NCI-H1694 treated with DMSO at 0.1 percent for 48 hours (cell line): ENCODE data around the gene SLC19A1.

Source experiments
- DNase-seq: peaks from one replicate; lab custom pipeline; 2025; lab: John Stamatoyannopoulos, UW

SLC19A1 gene

GRCh38 chr21:45478115-45478801, 64.0 kb downstream of the SLC19A1 start:
- peak; percentile 47 for DNase-seq

DNA sequence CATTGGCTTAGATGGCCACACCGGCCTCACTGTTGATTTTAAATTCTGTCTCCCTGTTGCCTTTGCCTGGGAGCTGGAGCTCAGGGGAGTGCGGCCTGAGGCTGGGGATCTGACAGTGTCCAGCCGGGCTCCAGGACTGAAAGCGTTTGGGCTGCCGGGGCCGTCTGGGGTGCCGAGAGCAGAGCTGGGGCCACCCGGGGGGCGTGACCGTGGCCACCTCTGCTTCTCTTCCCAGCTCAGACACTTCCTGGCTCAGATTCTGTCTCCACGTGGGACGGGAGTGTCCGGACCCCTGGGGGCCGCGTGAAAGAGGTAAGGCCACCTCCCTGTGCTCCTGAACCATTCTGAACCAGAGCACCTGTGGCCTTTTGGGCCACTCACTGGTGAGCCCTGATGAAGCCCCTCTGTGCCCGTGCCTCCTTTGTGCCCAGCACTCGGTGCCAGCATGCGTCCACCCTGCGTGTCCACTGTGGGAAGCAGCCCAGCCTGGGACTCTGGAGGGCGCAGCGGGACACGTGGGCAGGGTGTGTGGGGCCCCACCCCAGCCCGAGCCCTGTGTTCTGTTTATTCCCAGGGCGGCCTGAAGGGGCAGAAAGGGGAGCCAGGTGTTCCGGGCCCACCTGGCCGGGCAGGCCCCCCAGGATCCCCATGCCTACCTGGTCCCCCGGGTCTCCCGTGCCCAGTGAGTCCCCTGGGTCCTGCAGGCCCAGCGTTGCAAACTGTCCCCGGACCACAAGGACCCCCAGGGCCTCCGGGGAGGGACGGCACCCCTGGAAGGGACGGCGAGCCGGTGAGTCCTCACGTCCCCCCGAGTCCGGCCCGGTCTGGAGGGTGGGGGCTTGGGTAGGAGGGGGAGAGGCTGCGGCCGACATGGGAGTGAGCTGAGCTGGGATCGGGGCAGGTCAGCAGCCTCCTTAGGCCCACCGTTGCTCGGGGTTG, 64.8 kb downstream of the SLC19A1 start:
- no peak for DNase-seq

DNA sequence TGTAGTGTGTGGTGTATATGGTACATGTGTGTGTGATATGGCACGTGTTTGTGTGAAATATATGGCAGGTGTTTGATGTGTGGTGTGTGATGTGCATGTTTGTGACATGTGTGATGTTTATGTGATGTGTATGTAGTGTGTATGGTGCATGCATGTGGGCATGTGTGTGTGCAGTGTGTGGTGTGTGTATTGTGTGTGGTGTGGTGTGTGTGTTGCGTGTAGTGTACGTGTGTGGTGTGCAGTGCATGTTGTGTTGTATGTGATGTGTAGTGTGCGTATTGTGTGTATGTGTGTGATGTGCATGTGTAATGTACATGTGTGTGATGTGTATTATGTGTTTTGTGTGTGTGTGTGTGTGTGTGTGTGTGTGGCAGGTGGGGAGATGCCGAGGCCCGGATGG, 65.7 kb downstream of the SLC19A1 start:
- no peak for DNase-seq

- DNase-seq = no peak
Observed at GRCh38 chr21:45475797-45476570, 66.3 kb downstream of the SLC19A1 start.

- DNase-seq = no peak
Observed at GRCh38 chr21:45475004-45475685, 67.1 kb downstream of the SLC19A1 start.

- no peak for DNase-seq
Observed at GRCh38 chr21:45474323-45474950, 67.8 kb downstream of the SLC19A1 start.

GRCh38 chr21:45473496-45474322, 68.5 kb downstream of the SLC19A1 start:
- no peak for DNase-seq

- DNase-seq = no peak
Observed at GRCh38 chr21:45472445-45473365, 69.5 kb downstream of the SLC19A1 start.

- no peak for DNase-seq
Observed at GRCh38 chr21:45471525-45472221, 70.6 kb downstream of the SLC19A1 start.

DNA sequence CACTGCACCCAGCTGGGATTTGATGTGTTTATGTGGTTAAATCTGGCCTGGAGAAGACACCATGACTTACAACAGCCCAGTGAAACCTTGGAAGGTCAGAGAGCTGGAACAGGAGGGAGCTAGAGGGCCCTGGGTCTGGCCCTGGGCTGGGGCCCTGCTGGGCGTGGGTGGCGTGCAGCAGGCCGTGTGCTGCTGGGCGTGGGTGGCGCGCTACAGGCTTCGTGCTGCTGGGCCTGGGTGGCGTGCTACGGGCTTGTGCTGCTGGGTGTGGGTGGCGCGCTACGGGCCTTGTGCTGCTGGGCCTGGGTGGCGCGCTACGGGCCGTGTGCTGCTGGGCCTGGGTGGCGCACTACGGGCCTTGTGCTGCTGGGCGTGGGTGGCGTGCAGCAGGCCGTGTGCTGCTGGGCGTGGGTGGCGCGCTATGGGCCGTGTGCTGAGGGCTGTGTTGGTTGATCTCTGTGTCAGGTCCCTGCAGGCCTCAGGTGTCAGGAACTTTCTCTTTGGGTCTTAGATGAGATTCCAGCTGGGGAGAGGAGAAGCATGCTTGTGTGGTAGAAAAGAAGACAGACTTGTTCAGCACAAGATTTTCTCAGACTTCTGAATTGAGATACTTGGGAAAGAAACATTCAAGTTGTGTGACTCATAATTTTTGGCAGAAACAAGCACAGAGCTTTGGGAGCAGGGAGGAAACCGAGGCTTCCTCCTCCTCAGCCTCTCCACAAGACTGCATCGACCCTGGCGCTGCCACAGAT, 71.3 kb downstream of the SLC19A1 start:
- no peak for DNase-seq

GRCh38 chr21:45470087-45470515, 72.1 kb downstream of the SLC19A1 start:
- DNase-seq = no peak

DNA sequence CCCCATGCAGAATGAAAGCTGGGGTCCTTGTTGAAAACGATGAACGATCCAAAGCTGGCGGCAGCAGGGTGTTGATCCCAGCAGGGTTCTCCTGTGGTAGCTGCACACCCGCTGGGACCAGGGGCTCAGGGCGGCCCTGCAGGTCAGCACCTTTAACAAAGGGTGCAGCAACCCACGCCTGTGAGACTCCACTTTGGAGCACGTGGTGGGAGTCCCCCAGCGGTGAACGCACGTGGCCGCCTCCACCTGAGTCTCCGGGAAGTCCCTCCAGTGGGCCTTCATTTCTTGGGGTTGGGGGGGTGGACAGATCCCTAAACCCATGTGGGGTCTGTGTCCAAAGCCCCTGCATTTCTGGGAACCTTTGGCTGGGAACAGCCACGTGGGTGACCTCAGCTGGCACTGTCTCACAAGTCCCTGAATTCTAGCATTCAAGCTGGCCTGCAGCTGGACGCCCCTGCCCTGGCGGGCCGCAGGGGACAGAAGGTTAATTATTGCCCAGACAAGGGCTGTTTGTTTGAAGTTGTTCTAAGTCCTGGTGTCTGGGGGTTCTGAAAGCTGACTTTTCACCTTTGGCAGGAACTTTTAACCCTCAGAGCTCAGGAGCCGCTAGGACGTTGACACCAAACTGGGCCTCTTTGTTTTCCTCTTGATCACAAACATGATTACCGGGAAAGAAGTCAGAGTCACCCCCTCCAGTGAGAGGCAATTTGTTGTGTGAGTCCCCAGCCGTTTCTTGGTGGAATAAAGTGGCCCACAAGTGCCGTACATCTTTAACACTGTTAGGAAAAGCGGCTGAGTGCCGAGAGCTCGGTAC, 72.8 kb downstream of the SLC19A1 start:
- DNase-seq = no peak

DNA sequence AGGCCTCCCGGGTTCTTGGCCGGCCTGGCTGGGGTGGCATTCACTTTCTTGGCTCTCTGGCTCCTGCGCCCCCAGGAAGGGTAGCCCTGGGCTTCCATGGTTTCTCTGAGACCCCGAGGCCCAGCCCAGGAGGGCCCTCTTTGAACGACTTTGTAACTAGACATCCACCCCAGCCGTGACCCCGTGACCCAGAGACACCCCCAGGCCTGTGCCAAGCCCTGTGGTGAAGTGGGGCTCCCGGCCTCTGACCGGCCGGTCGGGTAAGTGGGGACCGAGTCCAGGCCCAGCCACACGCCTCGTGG, 73.3 kb downstream of the SLC19A1 start:
- no peak for DNase-seq

DNA sequence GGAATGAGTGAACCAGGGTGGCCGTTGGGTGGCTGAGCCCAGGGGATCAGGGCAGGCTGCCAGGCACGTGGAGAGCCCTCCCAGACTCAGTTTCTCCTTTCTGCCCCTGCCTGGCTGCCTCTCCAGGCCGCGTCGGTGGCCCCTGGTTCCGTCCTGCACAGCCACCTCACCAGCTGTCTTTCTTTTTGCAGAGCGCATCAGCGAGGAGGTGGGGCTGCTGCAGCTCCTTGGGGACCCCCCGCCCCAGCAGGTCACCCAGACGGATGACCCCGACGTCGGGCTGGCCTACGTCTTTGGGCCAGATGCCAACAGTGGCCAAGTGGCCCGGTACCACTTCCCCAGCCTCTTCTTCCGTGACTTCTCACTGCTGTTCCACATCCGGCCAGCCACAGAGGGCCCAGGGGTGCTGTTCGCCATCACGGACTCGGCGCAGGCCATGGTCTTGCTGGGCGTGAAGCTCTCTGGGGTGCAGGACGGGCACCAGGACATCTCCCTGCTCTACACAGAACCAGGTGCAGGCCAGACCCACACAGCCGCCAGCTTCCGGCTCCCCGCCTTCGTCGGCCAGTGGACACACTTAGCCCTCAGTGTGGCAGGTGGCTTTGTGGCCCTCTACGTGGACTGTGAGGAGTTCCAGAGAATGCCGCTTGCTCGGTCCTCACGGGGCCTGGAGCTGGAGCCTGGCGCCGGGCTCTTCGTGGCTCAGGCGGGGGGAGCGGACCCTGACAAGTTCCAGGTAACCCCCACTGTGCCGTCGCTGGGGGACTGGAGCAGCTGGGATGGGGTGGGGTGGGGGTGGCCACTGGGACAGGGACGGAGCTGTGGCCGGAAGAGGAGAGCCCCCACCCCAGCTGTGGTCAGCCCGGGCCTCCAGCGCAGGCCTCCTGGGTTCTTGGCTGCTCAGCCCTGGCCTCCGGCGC, 73.9 kb downstream of the SLC19A1 start:
- no peak for DNase-seq

GRCh38 chr21:45467221-45467779, 74.9 kb downstream of the SLC19A1 start:
- no peak for DNase-seq
